ENCODE data around the gene PLEKHA7.
A peak's percentile ranks its signal among the peaks of the same experiment; 100 is the strongest.

The PLEKHA7 gene

DNA sequence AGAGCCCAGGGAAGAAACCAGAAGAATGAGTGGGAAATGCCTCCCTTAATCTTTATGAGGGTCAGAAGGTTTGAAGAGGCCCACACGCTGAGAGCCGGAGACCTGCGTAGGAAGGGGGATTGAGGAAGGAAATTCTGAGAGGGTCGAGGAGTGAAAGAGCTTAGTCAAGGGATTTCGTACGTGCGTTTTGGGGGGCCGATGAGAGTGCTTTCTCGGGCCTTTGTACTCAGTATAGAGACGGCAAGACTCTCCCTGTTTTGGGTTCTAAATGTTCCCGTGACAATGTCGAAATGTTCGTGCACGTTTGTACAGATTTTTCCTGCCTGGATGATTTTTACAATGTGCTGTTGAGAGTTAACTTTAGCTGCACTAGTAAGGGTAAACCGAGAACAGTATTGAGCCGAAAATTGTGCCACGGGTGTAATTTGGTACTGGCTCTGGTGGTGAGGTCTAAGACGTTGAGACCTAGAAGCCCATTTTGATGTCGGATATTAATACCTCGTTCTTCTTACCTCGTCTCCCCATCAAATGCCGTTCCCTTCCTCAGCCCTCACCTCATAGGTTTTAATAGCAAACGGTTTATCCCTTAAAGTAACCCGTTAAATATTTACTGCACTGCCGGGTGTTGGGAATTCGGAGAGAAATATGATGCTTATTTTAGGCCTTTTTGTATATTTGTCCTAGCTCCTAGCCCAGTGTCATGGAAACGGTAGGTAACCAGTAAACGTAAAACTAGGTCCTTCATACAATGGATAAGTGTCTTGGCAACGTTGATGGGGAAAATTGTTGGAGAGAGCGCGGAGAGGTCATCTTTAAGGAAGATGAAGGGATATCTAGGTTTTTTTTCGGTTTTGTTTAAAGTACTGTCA is 275.0 kb downstream of the PLEKHA7 start:
- Histone ChIP-seq H3K4me3 (ENCODE audit: severe bottlenecking) (peak overlapping the region; percentile 83), H3K4me1 (ENCODE audit: insufficient read depth, poor library complexity, severe bottlenecking) (peaks cover 3% of the 10 kb centered on the region), H3K36me3 (ENCODE audit: low read depth) (peaks cover 33% of the 10 kb centered on the region), H3K27ac (ENCODE audit: poor library complexity, severe bottlenecking) (peak overlapping the region; percentile 53), H3K27me3 (ENCODE audit: insufficient read depth, poor library complexity, severe bottlenecking) (no peaks in the 10 kb centered on the region), H3K9me3 (ENCODE audit: severe bottlenecking) (no peaks in the 10 kb centered on the region)
- DNase-seq (ENCODE audit: low spot score) (no peak), ATAC-seq (ENCODE audit: low read depth) (no peak)
- TF ChIP-seq, protein P1, sequence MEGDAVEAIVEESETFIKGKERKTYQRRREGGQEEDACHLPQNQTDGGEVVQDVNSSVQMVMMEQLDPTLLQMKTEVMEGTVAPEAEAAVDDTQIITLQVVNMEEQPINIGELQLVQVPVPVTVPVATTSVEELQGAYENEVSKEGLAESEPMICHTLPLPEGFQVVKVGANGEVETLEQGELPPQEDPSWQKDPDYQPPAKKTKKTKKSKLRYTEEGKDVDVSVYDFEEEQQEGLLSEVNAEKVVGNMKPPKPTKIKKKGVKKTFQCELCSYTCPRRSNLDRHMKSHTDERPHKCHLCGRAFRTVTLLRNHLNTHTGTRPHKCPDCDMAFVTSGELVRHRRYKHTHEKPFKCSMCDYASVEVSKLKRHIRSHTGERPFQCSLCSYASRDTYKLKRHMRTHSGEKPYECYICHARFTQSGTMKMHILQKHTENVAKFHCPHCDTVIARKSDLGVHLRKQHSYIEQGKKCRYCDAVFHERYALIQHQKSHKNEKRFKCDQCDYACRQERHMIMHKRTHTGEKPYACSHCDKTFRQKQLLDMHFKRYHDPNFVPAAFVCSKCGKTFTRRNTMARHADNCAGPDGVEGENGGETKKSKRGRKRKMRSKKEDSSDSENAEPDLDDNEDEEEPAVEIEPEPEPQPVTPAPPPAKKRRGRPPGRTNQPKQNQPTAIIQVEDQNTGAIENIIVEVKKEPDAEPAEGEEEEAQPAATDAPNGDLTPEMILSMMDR (IDR thresholded peaks at IDR 0.05; ENCODE audit: poor library complexity, severe bottlenecking): no peak

DNA sequence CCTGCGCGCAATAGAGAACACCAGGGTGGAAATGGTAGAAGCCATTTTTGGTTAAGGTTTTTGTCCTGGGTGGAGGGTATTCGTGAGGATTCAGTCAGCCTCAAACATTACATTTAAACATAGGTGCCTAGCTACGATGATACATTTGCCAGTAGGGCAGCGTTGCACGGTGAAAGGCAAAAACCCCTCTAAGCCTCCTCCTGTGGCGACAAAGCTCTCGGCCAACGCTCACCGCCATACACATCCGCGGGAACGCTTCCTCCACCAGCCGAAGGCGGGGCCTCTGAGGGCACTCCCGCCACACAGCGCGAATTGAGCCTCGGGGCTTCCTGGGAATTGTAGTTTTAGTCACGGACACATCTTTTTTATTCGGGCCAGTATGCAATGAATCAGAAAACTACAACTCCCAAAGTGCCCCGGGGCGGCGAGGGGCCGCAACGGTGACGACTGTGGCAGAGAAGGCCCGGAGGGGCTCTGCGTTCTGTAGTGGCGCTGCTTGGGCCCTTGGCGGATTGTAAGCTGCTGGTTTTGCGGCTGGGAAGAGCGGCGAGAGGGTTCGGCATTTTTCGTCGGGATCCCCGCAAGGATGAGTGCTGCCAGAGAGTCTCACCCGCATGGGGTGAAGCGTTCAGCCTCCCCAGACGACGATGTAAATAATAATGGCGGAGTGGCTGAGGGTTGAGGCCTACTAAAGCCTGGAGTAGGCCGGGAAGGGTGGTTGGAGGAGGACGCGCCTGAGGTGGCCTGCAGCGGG is 275.8 kb downstream of the PLEKHA7 start, which contains the start of gene C11orf58:
TSS of gene C11orf58 (plus strand) at position 455 of the 754 bp plus-strand sequence. CDS start at position 587, 132 bp downstream.
- Histone ChIP-seq H3K27ac (ENCODE audit: poor library complexity, severe bottlenecking) (peak within 1 kb of the TSS; percentile 53), H3K4me3 (ENCODE audit: severe bottlenecking) (peak within 1 kb of the TSS; percentile 83), H3K9me3 (ENCODE audit: severe bottlenecking) (no peaks in the 10 kb centered on the region), H3K27me3 (ENCODE audit: insufficient read depth, poor library complexity, severe bottlenecking) (no peaks in the 10 kb centered on the region), H3K36me3 (ENCODE audit: low read depth) (peaks cover 24% of the 10 kb centered on the region), H3K4me1 (ENCODE audit: insufficient read depth, poor library complexity, severe bottlenecking) (peaks cover 3% of the 10 kb centered on the region)
- TF ChIP-seq, protein P1 (IDR thresholded peaks at IDR 0.05; ENCODE audit: poor library complexity, severe bottlenecking): no peak
- peak; percentile 93 for DNase-seq (ENCODE audit: low spot score)
- ATAC-seq (ENCODE audit: low read depth): peak; percentile 98

DNA sequence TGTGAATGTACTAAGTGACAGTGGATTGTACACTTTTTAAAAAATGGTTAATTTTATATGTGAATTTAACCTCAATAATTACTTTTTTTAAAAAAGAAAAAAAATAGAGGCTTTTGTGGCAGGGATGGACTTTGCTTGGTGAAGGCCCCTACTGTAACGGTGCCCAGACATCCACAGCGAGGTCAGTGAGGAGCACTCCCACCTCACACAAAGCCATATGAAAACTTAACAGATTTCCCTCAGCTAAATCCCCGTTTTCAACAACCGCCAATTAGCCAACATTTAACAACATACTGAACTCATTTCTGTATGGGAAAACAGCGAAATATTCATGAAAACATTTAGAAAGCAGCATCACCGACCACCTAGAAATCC is 276.4 kb downstream of the PLEKHA7 start:
- ATAC-seq (ENCODE audit: low read depth): no peak; the same call in 2 of the 3 replicates

More for the DNA sequence above, 276.4 kb downstream of the PLEKHA7 start:
- H3K4me3 ChIP-seq (ENCODE audit: severe bottlenecking): peak overlapping the region; percentile 83
- H3K27me3 ChIP-seq (ENCODE audit: insufficient read depth, poor library complexity, severe bottlenecking): no peaks in the 10 kb centered on the region
- TF ChIP-seq, protein P1 (IDR thresholded peaks at IDR 0.05; ENCODE audit: poor library complexity, severe bottlenecking): no peak
- H3K27ac ChIP-seq (ENCODE audit: poor library complexity, severe bottlenecking): peak overlapping the region; percentile 53
- peaks cover 3% of the 10 kb centered on the region for H3K4me1 ChIP-seq (ENCODE audit: insufficient read depth, poor library complexity, severe bottlenecking)
- peaks cover 19% of the 10 kb centered on the region for H3K36me3 ChIP-seq (ENCODE audit: low read depth)
- no peak for DNase-seq (ENCODE audit: low spot score)
- no peaks in the 10 kb centered on the region for H3K9me3 ChIP-seq (ENCODE audit: severe bottlenecking)
